Measurements from ENCODE around the gene C9orf57.

DNA sequence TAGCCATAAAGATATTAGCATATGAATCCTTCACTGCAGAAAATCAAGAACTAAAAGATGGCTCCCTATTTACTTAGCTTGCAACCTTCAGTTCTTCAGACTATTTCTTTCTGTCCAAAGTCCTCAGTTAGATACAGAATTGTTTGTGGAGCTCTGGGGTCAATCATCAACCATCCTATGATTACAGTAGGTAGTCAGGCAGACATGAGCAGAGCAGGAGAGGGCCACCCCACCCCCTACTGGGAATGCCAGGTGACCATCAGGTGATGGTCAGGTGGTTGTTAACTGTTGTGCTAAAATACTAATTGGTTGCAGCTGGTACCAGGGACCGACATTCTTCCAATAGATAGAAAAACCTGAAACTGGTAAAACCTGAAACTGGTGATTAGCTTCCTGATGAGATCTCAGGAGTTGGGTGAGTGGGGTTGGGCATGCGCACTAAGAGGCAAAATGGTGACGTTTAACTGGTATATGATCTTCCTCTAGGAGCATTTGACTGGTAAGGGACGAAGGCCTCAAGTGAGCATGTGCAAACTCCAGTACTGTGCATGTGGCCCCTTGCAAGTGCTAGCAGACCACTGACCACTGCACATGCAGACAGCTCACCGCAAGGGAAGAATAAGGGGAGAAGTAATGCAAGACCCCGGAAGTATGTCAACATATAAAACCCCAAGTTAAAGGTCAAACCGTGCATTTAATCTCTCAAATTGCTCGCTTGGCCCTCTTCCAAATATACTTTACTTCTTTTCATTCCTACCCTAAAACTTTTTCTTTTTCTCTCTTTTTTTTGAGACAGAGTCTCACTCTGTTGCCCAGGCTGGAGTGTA lies 13.6 kb downstream of the C9orf57 start:
- TF ChIP-seq, protein P1, sequence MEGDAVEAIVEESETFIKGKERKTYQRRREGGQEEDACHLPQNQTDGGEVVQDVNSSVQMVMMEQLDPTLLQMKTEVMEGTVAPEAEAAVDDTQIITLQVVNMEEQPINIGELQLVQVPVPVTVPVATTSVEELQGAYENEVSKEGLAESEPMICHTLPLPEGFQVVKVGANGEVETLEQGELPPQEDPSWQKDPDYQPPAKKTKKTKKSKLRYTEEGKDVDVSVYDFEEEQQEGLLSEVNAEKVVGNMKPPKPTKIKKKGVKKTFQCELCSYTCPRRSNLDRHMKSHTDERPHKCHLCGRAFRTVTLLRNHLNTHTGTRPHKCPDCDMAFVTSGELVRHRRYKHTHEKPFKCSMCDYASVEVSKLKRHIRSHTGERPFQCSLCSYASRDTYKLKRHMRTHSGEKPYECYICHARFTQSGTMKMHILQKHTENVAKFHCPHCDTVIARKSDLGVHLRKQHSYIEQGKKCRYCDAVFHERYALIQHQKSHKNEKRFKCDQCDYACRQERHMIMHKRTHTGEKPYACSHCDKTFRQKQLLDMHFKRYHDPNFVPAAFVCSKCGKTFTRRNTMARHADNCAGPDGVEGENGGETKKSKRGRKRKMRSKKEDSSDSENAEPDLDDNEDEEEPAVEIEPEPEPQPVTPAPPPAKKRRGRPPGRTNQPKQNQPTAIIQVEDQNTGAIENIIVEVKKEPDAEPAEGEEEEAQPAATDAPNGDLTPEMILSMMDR (IDR thresholded peaks at IDR 0.05): no peak
- TF ChIP-seq POLR2A (IDR thresholded peaks at IDR 0.05): no peak

Measured in lower leg skin (tissue), 3 donors.